Measurements from ENCODE around the gene TEX53. TPM values are rescaled to one million over a fixed set of nuclear protein-coding genes. Genes with fewer than 3 reads are reported as not detected.

TEX53 gene
- total RNA-seq, 1 donor from 2014 or later, result not detected

GRCh38 chr9:114681594-114682332, 24.2 kb upstream of the TEX53 start, which contains the start of gene TEX48:
TEX48 (minus strand) TSS chr9:114682192; CDS start chr9:114671723, 10,469 bp downstream.
- intact Hi-C loops (cut with DNase I), result loop anchor here (5.0 kb wide), 1 partner anchor 331 kb away; no protein-coding TSS in a partner anchor
- DNase-seq (ENCODE audit: low spot score), result no peak

- intact Hi-C loops (cut with DNase I), result loop anchor here (5.0 kb wide), 1 partner anchor 332 kb away; no protein-coding TSS in a partner anchor
- no peak for DNase-seq (ENCODE audit: low spot score)
Observed at GRCh38 chr9:114680259-114681001, 22.8 kb upstream of the TEX53 start.

GRCh38 chr9:114678795-114679194, 21.2 kb upstream of the TEX53 start:
- no peak for DNase-seq (ENCODE audit: low spot score)
- intact Hi-C loops (cut with DNase I), result no loop called here

GRCh38 chr9:114678130-114678529, 20.5 kb upstream of the TEX53 start:
- intact Hi-C loops (cut with DNase I), result no loop called here

GRCh38 chr9:114677418-114677817, 19.8 kb upstream of the TEX53 start:
- intact Hi-C loops (cut with DNase I), result no loop called here
- DNase-seq (ENCODE audit: low spot score), result no peak

More at GRCh38 chr9:114678130-114678529, 20.5 kb upstream of the TEX53 start:
- DNase-seq (ENCODE audit: low spot score), result no peak

GRCh38 chr9:114676901-114677300, 19.3 kb upstream of the TEX53 start:
- no peak for DNase-seq (ENCODE audit: low spot score)
- intact Hi-C loops (cut with DNase I), result no loop called here

- intact Hi-C loops (cut with DNase I), result no loop called here
Observed at GRCh38 chr9:114674798-114675540, 17.4 kb upstream of the TEX53 start.

GRCh38 chr9:114674076-114674797, 16.6 kb upstream of the TEX53 start:
- intact Hi-C loops (cut with DNase I), result no loop called here
- no peak for DNase-seq (ENCODE audit: low spot score)

More at GRCh38 chr9:114674798-114675540, 17.4 kb upstream of the TEX53 start:
- DNase-seq (ENCODE audit: low spot score), result no peak

GRCh38 chr9:114671605-114672004, 14.0 kb upstream of the TEX53 start:
- intact Hi-C loops (cut with DNase I), result no loop called here
- DNase-seq (ENCODE audit: low spot score), result no peak

GRCh38 chr9:114669961-114670360, 12.4 kb upstream of the TEX53 start:
- intact Hi-C loops (cut with DNase I), result no loop called here

GRCh38 chr9:114668146-114668545, 10.5 kb upstream of the TEX53 start:
- no peak for DNase-seq (ENCODE audit: low spot score)
- intact Hi-C loops (cut with DNase I), result no loop called here

More at GRCh38 chr9:114669961-114670360, 12.4 kb upstream of the TEX53 start:
- DNase-seq (ENCODE audit: low spot score), result no peak

- intact Hi-C loops (cut with DNase I), result no loop called here
- no peak for DNase-seq (ENCODE audit: low spot score)
Observed at GRCh38 chr9:114666851-114667250, 9.2 kb upstream of the TEX53 start.

- no peak for DNase-seq (ENCODE audit: low spot score)
- intact Hi-C loops (cut with DNase I), result no loop called here
Observed at GRCh38 chr9:114666401-114666800, 8.8 kb upstream of the TEX53 start.

- intact Hi-C loops (cut with DNase I), result no loop called here
- DNase-seq (ENCODE audit: low spot score), result no peak
Observed at GRCh38 chr9:114664181-114664580, 6.6 kb upstream of the TEX53 start.

GRCh38 chr9:114662081-114662989, 4.7 kb upstream of the TEX53 start:
- no peak for DNase-seq (ENCODE audit: low spot score)

GRCh38 chr9:114656301-114656700, 1.3 kb downstream of the TEX53 start:
- no peak for DNase-seq (ENCODE audit: low spot score)
- intact Hi-C loops (cut with DNase I), result no loop called here

More at GRCh38 chr9:114662081-114662989, 4.7 kb upstream of the TEX53 start:
- intact Hi-C loops (cut with DNase I), result no loop called here

GRCh38 chr9:114655689-114656088, 1.9 kb downstream of the TEX53 start:
- intact Hi-C loops (cut with DNase I), result no loop called here
- no peak for DNase-seq (ENCODE audit: low spot score)

- intact Hi-C loops (cut with DNase I), result loop anchor here (2.0 to 5.0 kb wide), 3 partner anchors 166 to 249 kb away; no protein-coding TSS in a partner anchor
- peak; percentile 75 for DNase-seq (ENCODE audit: low spot score)
Observed at GRCh38 chr9:114653556-114654159, 3.9 kb downstream of the TEX53 start.
